ENCODE data around the gene SNRNP48. TPM values are rescaled to one million over a fixed set of nuclear protein-coding genes. Genes with fewer than 3 reads are reported as not detected.

Gene SNRNP48
- total RNA-seq, 1 experiment from 2014 or later: 29.1 TPM

GRCh38 chr6:7541175-7542064, 48.6 kb upstream of the SNRNP48 start, which contains the start of gene DSP:
Gene DSP (plus strand): TSS chr6:7541671. CDS start chr6:7541916, 245 bp downstream.
- CTCF ChIA-PET: interaction anchor here (1.2 kb wide), 1 partner anchor 152 kb away, joined by 5 read pairs; the partner anchor contains the start of genes CAGE1 and RIOK1
- Mint-ChIP-seq H3K27me3 (ENCODE audit: insufficient read depth, unreplicated experiment) (no peaks in the 10 kb centered on the region), H3K4me3 (ENCODE audit: unreplicated experiment) (peak within 1 kb of the TSS; percentile 92), H3K27ac (ENCODE audit: unreplicated experiment) (peak within 1 kb of the TSS; percentile 91), H3K9me3 (ENCODE audit: unreplicated experiment) (no peaks in the 10 kb centered on the region), H3K4me1 (ENCODE audit: low read depth, unreplicated experiment) (peaks cover 40% of the 10 kb centered on the region), H3K36me3 (ENCODE audit: insufficient read depth, unreplicated experiment) (peaks cover 39% of the 10 kb centered on the region)
- Histone ChIP-seq H3K4me3 (ENCODE audit: low read depth, low read length) (peak within 1 kb of the TSS; percentile 95), H3K36me3 (ENCODE audit: control insufficient read depth, insufficient read depth, low read length) (no peaks in the 10 kb centered on the region), H3K27me3 (replicated peaks; ENCODE audit: control insufficient read depth, insufficient read depth, low read length) (no peaks in the 10 kb centered on the region), H3K4me1 (peaks cover 51% of the 10 kb centered on the region), H3K9me3 (no peaks in the 10 kb centered on the region)
- peak; percentile 90 to 93 for DNase-seq
- intact Hi-C loops (cut with micrococcal nuclease; ENCODE audit: unreplicated experiment): loop anchor here (1.0 to 5.0 kb wide), 3 partner anchors 8 to 75 kb away; no protein-coding TSS in a partner anchor
- POLR2A ChIA-PET: interaction anchor here (0.5 to 1.4 kb wide), 8 partner anchors 20 to 166 kb away, joined by 3 to 13 read pairs (median 4); partner anchors contain the start of genes CAGE1, RIOK1 and SNRNP48
- TSS peak; percentile 46 for BruUV-seq (replicated peaks)
- TF ChIP-seq CTCF (IDR thresholded peaks at IDR 0.05; ENCODE audit: insufficient read depth in 1 of 2, low read depth in 1 of 2, low read length in 1 of 2, severe bottlenecking in 1 of 2, unreplicated experiment in 1 of 2): no peak

GRCh38 chr6:7542065-7542873, 47.7 kb upstream of the SNRNP48 start:
- no peak for TF ChIP-seq CTCF (IDR thresholded peaks at IDR 0.05; ENCODE audit: insufficient read depth in 1 of 2, low read depth in 1 of 2, low read length in 1 of 2, severe bottlenecking in 1 of 2, unreplicated experiment in 1 of 2)
- H3K4me3 ChIP-seq (ENCODE audit: low read depth, low read length): peak overlapping the region; percentile 95
- peaks cover 59% of the 10 kb centered on the region for H3K4me1 ChIP-seq
- H3K4me3 Mint-ChIP-seq (ENCODE audit: unreplicated experiment): peak overlapping the region; percentile 92
- ChIA-PET POLR2A (interaction anchor here (0.6 to 1.4 kb wide), 4 partner anchors 19 to 75 kb away, joined by 4 to 13 read pairs (median 4); no protein-coding TSS in a partner anchor), CTCF (no interaction called here)
- no peaks in the 10 kb centered on the region for H3K9me3 ChIP-seq
- DNase-seq: peak; percentile 39 to 52
- H3K36me3 Mint-ChIP-seq (ENCODE audit: insufficient read depth, unreplicated experiment): peaks cover 47% of the 10 kb centered on the region
- no peaks in the 10 kb centered on the region for H3K36me3 ChIP-seq (ENCODE audit: control insufficient read depth, insufficient read depth, low read length)
- no peaks in the 10 kb centered on the region for H3K9me3 Mint-ChIP-seq (ENCODE audit: unreplicated experiment)
- H3K27me3 Mint-ChIP-seq (ENCODE audit: insufficient read depth, unreplicated experiment): no peaks in the 10 kb centered on the region
- H3K27me3 ChIP-seq (replicated peaks; ENCODE audit: control insufficient read depth, insufficient read depth, low read length): no peaks in the 10 kb centered on the region
- intact Hi-C loops (cut with micrococcal nuclease; ENCODE audit: unreplicated experiment): loop anchor here (5.0 kb wide), 1 partner anchor 35 kb away; no protein-coding TSS in a partner anchor
- peak overlapping the region; percentile 91 for H3K27ac Mint-ChIP-seq (ENCODE audit: unreplicated experiment)
- H3K4me1 Mint-ChIP-seq (ENCODE audit: low read depth, unreplicated experiment): peaks cover 40% of the 10 kb centered on the region
- no TSS peak for BruUV-seq (replicated peaks)

All from Caco-2 (cell line).